PC-9 (cell line): ENCODE measurements around the gene PPP1R2. TPM values are rescaled to one million over a fixed set of nuclear protein-coding genes. Genes with fewer than 3 reads are reported as not detected.
A peak's percentile ranks its signal among the peaks of the same experiment; 100 is the strongest.

Experiments
- BruUV-seq: library from RNA; stranded (reverse); fragments of 400-500 nt; replicated peaks from 2 replicates; lab custom pipeline; 2021; lab: Mats Ljungman, UMichigan
- CTCF ChIA-PET: fragments of 300-600 bp; sonication (Branson Sonifier 250); formaldehyde crosslinking; loops from one replicate; lab custom pipeline; 2022; ENCODE audit warnings: antibody characterized with exemption; lab: Charles Lee
- POLR2A ChIA-PET: fragments of 300-600 bp; sonication (Branson Sonifier 250); formaldehyde crosslinking; loops from one replicate; lab custom pipeline; 2022; ENCODE audit warnings: antibody characterized with exemption; ENCODE audit not compliant: unreplicated experiment; lab: Charles Lee
- DNase-seq, 2 experiments: peaks; one replicate each; pipeline versions ENCODE4 v3.0.0 to v3.0.0-alpha.2; 2015 to 2022; ENCODE audit warnings: mixed read lengths in 1 of 2
- H2AFZ ChIP-seq: fragments of 200-600 bp; sonication (generic); 2 replicates; pipeline ENCODE4 v1.8.1; 2017; ENCODE audit warnings: antibody characterized with exemption
- H3F3A ChIP-seq: fragments of 200-600 bp; sonication (generic); 2 replicates; pipeline ENCODE4 v1.8.1; 2017; ENCODE audit warnings: antibody characterized with exemption, mild to moderate bottlenecking, low read depth; ENCODE audit not compliant: insufficient read depth
- H3K27ac ChIP-seq: fragments of 200-600 bp; sonication (generic); 2 replicates; pipeline ENCODE4 v1.6.1; 2016; ENCODE audit warnings: mixed run types
- H3K27me3 ChIP-seq: fragments of 200-600 bp; sonication (generic); 2 replicates; pipeline ENCODE4 v1.6.1; 2016; ENCODE audit warnings: low read depth, mixed run types; ENCODE audit not compliant: insufficient read depth
- H3K36me3 ChIP-seq: fragments of 200-600 bp; sonication (generic); 2 replicates; pipeline ENCODE4 v1.6.1; 2016; ENCODE audit warnings: low read depth, mixed run types
- H3K4me1 ChIP-seq: fragments of 200-600 bp; sonication (generic); replicated peaks from 2 replicates; pipeline ENCODE4 v1.6.1; 2016; ENCODE audit warnings: mixed run types; ENCODE audit not compliant: insufficient read depth
- H3K4me2 ChIP-seq: fragments of 200-600 bp; sonication (generic); 2 replicates; pipeline ENCODE4 v1.6.1; 2017; ENCODE audit warnings: mixed run types
- H3K4me3 ChIP-seq: fragments of 200-600 bp; sonication (generic); 2 replicates; pipeline ENCODE4 v1.6.1; 2016; ENCODE audit warnings: mixed run types
- H3K79me2 ChIP-seq: fragments of 200-600 bp; sonication (generic); 2 replicates; pipeline ENCODE4 v1.6.1; 2017; ENCODE audit warnings: low read depth, mixed run types
- H3K9me2 ChIP-seq: fragments of 200-600 bp; sonication (generic); 2 replicates; pipeline ENCODE4 v1.8.1; 2017; ENCODE audit warnings: mild to moderate bottlenecking; ENCODE audit not compliant: insufficient read depth
- H3K9me3 ChIP-seq: fragments of 200-600 bp; sonication (generic); 2 replicates; pipeline ENCODE4 v1.8.1; 2016; ENCODE audit warnings: low read depth; ENCODE audit not compliant: insufficient read depth
- H4K20me1 ChIP-seq: fragments of 200-600 bp; sonication (generic); 2 replicates; pipeline ENCODE4 v1.8.1; 2017; ENCODE audit not compliant: insufficient read depth
- EZH2 ChIP-seq: fragments of 200-600 bp; sonication (generic); IDR thresholded peaks from 2 replicates; pipeline ENCODE4 v1.8.0; 2017; ENCODE audit warnings: antibody characterized with exemption, low read depth
- intact Hi-C: fragments of 100-400 bp; cut with micrococcal nuclease; formaldehyde crosslinking; loops from one replicate; pipeline ENCODE4 v1.10.0; 2022; ENCODE audit not compliant: unreplicated experiment
- total RNA-seq: library from RNA; stranded (reverse); gene quantifications from 2 replicates; pipeline ENCODE4 v1.2.3, GENCODE V29; 2021
- TF ChIP-seq, protein P1 (sequence below): fragments of 200-600 bp; sonication (generic); conservative IDR thresholded peaks from 2 replicates; pipeline ENCODE4 v1.6.1; 2017; ENCODE audit warnings: mixed run types, antibody characterized with exemption, mild to moderate bottlenecking, moderate library complexity

PPP1R2 gene
- total RNA-seq, 1 experiment from 2014 or later = 49.1 TPM

DNA sequence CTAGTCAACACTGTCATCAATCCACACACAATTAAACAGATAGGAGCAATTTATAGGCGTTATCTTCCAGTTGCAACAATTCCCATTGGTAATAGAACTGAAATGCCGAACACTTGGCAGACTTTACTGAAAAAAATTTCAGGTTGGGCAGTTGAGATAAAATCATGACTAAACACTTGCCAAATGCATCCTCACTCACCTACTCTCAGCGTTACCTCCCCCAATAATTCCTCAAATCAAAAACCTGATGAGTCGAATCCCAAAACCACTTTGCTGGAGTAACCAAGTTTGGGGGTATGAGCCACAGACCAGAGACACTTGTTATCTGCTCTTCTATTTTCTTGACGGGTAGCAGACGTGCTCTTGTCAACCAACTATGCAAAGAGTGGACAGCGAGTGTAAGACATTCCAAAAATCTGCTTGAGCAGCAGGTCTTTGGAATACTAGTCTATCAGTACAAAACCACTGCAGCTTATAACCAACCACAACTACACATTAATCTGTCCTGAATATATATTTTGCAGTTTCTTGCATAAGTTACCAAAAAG is 30.3 kb downstream of the PPP1R2 start:
- POLR2A ChIA-PET = no interaction called here
- Histone ChIP-seq H3K27me3 (no peaks in the 10 kb centered on the region), H3K9me3 (no peaks in the 10 kb centered on the region), H3K9me2 (no peaks in the 10 kb centered on the region), H4K20me1 (peaks cover 4% of the 10 kb centered on the region; the same call in 1 of the 2 replicates), H3K79me2 (0 out of 2 replicates have a peak, but pooled peaks cover 3% of the 10 kb centered on the region), H3K4me2 (no peak overlapping the region), H3K4me3 (no peak overlapping the region), H2AFZ (no peak overlapping the region), H3K27ac (no peak overlapping the region), H3K36me3 (peaks cover 13% of the 10 kb centered on the region; the same call in 1 of the 2 replicates), H3K4me1 (no peaks in the 10 kb centered on the region), H3F3A (no peaks in the 10 kb centered on the region)
- TF ChIP-seq EZH2 = no peak
- TF ChIP-seq, protein P1, sequence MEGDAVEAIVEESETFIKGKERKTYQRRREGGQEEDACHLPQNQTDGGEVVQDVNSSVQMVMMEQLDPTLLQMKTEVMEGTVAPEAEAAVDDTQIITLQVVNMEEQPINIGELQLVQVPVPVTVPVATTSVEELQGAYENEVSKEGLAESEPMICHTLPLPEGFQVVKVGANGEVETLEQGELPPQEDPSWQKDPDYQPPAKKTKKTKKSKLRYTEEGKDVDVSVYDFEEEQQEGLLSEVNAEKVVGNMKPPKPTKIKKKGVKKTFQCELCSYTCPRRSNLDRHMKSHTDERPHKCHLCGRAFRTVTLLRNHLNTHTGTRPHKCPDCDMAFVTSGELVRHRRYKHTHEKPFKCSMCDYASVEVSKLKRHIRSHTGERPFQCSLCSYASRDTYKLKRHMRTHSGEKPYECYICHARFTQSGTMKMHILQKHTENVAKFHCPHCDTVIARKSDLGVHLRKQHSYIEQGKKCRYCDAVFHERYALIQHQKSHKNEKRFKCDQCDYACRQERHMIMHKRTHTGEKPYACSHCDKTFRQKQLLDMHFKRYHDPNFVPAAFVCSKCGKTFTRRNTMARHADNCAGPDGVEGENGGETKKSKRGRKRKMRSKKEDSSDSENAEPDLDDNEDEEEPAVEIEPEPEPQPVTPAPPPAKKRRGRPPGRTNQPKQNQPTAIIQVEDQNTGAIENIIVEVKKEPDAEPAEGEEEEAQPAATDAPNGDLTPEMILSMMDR = no peak
- CTCF ChIA-PET = interaction anchor here (0.6 kb wide), 1 partner anchor 394 kb away, joined by 4 read pairs; no protein-coding TSS in a partner anchor
- BruUV-seq = no TSS peak
- intact Hi-C loops = no loop called here
- DNase-seq = peak in 1 of 2 experiments; percentile 31

DNA sequence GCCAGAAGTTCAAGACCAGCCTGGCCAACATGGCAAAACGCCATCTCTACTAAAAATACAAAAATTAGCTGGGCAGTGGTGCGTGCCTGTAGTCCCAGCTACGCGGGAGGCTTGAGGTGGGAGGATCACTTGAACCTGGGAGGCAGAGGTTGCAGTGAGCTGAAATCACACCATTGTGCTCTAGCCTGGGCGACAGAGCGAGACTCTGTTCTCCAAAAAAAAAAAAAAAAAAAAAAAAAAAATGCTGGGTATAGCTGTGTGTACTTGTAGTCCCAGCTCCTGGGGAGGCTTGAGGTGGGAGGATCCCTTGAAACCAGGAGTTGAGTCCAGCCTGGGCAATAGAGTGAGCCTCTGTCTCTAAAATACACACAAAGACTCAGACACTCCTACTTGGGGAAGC is 32.0 kb downstream of the PPP1R2 start:
- TF ChIP-seq, protein P1 = no peak
- no peak for TF ChIP-seq EZH2
- no peak overlapping the region for H3K4me3 ChIP-seq
- ChIA-PET POLR2A (no interaction called here), CTCF (interaction anchor here (0.6 kb wide), 1 partner anchor 122 kb away, joined by 5 read pairs; no protein-coding TSS in a partner anchor)
- intact Hi-C loops = no loop called here
- H3K9me2 ChIP-seq = no peaks in the 10 kb centered on the region
- H3K27ac ChIP-seq = no peak overlapping the region
- no peaks in the 10 kb centered on the region for H3K27me3 ChIP-seq
- H3F3A ChIP-seq = no peaks in the 10 kb centered on the region; the same call in 1 of the 2 replicates
- DNase-seq = peak in 1 of 2 experiments; percentile 24
- H3K36me3 ChIP-seq = 0 out of 2 replicates have a peak, but pooled peaks cover 13% of the 10 kb centered on the region
- H3K4me2 ChIP-seq = no peak overlapping the region
- peaks cover 4% of the 10 kb centered on the region; the same call in 1 of the 2 replicates for H4K20me1 ChIP-seq
- H3K4me1 ChIP-seq = no peaks in the 10 kb centered on the region
- H3K9me3 ChIP-seq = no peaks in the 10 kb centered on the region
- H2AFZ ChIP-seq = no peak overlapping the region
- H3K79me2 ChIP-seq = no peaks in the 10 kb centered on the region
- BruUV-seq = no TSS peak

DNA sequence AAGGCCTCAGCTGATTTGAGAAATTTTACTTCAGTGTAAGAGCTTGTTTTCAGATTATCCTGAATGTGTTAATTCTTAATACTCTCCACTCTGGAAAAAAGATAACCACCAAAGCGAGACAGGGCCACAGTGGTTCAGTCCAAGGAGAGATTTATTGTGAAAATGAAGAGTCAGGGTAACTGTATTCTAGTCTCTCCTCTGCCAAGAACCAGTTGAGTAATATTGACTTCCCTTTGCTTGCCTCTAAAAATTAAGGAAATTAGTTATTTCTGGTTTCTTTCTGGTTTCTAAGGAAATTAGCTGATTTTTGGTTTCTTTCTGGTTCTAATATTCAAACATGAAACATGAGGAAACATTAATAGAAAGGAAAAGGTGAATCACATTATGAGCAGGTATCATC is 34.9 kb downstream of the PPP1R2 start:
- intact Hi-C loops = no loop called here
- Histone ChIP-seq H3K36me3 (no peaks in the 10 kb centered on the region), H3K27me3 (no peaks in the 10 kb centered on the region), H3K4me1 (no peaks in the 10 kb centered on the region), H3K79me2 (no peaks in the 10 kb centered on the region), H3K9me3 (no peaks in the 10 kb centered on the region), H3K4me3 (no peak overlapping the region), H3K9me2 (no peaks in the 10 kb centered on the region), H3K27ac (no peak overlapping the region), H3F3A (no peaks in the 10 kb centered on the region; the same call in 1 of the 2 replicates), H4K20me1 (peaks cover 4% of the 10 kb centered on the region; the same call in 1 of the 2 replicates), H3K4me2 (no peak overlapping the region), H2AFZ (no peak overlapping the region)
- CTCF ChIA-PET = interaction anchor here (0.6 kb wide), 1 partner anchor 804 kb away, joined by 5 read pairs; no protein-coding TSS in a partner anchor
- DNase-seq = peak in 1 of 2 experiments; percentile 22
- no TSS peak for BruUV-seq
- TF ChIP-seq, protein P1 = no peak
- no peak for TF ChIP-seq EZH2
- POLR2A ChIA-PET = interaction anchor here (0.5 to 0.6 kb wide), 2 partner anchors 301 to 733 kb away, joined by 4 to 6 read pairs; no protein-coding TSS in a partner anchor
